HG03280 (cell line): Measurements from ENCODE around the gene NEUROD1.

Experiments used
- ATAC-seq: cut with Tn5 transposase; IDR thresholded peaks from one replicate; pipeline ENCODE4 v1.9.1; 2021; ENCODE audit warnings: mild to moderate bottlenecking, moderate library complexity; ENCODE audit not compliant: unreplicated experiment

NEUROD1 gene

GRCh38 chr2:181643151-181643550 lies 37.2 kb downstream of the NEUROD1 start:
- ATAC-seq, result no peak

GRCh38 chr2:181642086-181642485 lies 38.2 kb downstream of the NEUROD1 start:
- no peak for ATAC-seq

- no peak for ATAC-seq
Observed at GRCh38 chr2:181639686-181640085, 40.6 kb downstream of the NEUROD1 start.

- ATAC-seq, result peak; percentile 50
Observed at GRCh38 chr2:181632733-181633401, 47.5 kb downstream of the NEUROD1 start.

GRCh38 chr2:181628590-181629585 lies 51.4 kb downstream of the NEUROD1 start:
- no peak for ATAC-seq

- ATAC-seq, result no peak
Observed at GRCh38 chr2:181627545-181627944, 52.8 kb downstream of the NEUROD1 start.

GRCh38 chr2:181626671-181627070 lies 53.6 kb downstream of the NEUROD1 start:
- no peak for ATAC-seq
